RWPE1 (cell line): ENCODE data around the gene MYOZ3.

Experiments used
- CTCF ChIA-PET: fragments of 350-600 bp; sonication (Branson Sonifier 250); formaldehyde crosslinking; extraction: SDS; loops from one replicate; lab custom pipeline; 2021; lab: Yijun Ruan, JAX
- POLR2A ChIA-PET: fragments of 400-600 bp; formaldehyde crosslinking; extraction: SDS; loops from one replicate; lab custom pipeline; 2020; ENCODE audit warnings: antibody characterized with exemption; ENCODE audit not compliant: low non-redundant PET; lab: Yijun Ruan, JAX
- DNase-seq: peaks from one replicate; pipeline ENCODE4 v3.0.0; 2012; ENCODE audit warnings: low spot score
- H3K27ac ChIP-seq: fragments of 450-650 bp; 2 replicates; pipeline ENCODE4 v1.5.1; 2017
- TF ChIP-seq, protein P1 (sequence below): fragments of 450-650 bp; conservative IDR thresholded peaks from 2 replicates; pipeline ENCODE4 v1.5.1; 2017; ENCODE audit warnings: low read depth, mild to moderate bottlenecking

Gene MYOZ3

DNA sequence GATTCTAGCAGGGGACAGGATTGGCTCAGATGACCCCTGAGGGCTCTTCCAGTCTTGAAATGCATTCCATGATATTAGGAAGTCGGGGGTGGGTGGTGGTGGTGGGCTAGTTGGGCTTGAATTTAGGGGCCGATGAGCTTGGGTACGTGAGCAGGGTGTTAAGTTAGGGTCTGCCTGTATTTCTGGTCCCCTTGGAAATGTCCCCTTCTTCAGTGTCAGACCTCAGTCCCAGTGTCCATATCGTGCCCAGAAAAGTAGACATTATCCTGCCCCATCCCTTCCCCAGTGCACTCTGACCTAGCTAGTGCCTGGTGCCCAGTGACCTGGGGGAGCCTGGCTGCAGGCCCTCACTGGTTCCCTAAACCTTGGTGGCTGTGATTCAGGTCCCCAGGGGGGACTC lies 2.9 kb upstream of the MYOZ3 start:
- POLR2A ChIA-PET, result interaction anchor here (1.0 kb wide), 1 partner anchor 15 kb away, joined by 4 read pairs; no protein-coding TSS in a partner anchor
- CTCF ChIA-PET, result interaction anchor here (0.7 to 5.8 kb wide), 5 partner anchors 15 to 143 kb away, joined by 3 to 47 read pairs (median 4); no protein-coding TSS in a partner anchor
- H3K27ac ChIP-seq, result no peak overlapping the region
- no peak for DNase-seq
- TF ChIP-seq, protein P1, sequence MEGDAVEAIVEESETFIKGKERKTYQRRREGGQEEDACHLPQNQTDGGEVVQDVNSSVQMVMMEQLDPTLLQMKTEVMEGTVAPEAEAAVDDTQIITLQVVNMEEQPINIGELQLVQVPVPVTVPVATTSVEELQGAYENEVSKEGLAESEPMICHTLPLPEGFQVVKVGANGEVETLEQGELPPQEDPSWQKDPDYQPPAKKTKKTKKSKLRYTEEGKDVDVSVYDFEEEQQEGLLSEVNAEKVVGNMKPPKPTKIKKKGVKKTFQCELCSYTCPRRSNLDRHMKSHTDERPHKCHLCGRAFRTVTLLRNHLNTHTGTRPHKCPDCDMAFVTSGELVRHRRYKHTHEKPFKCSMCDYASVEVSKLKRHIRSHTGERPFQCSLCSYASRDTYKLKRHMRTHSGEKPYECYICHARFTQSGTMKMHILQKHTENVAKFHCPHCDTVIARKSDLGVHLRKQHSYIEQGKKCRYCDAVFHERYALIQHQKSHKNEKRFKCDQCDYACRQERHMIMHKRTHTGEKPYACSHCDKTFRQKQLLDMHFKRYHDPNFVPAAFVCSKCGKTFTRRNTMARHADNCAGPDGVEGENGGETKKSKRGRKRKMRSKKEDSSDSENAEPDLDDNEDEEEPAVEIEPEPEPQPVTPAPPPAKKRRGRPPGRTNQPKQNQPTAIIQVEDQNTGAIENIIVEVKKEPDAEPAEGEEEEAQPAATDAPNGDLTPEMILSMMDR, result no peak

DNA sequence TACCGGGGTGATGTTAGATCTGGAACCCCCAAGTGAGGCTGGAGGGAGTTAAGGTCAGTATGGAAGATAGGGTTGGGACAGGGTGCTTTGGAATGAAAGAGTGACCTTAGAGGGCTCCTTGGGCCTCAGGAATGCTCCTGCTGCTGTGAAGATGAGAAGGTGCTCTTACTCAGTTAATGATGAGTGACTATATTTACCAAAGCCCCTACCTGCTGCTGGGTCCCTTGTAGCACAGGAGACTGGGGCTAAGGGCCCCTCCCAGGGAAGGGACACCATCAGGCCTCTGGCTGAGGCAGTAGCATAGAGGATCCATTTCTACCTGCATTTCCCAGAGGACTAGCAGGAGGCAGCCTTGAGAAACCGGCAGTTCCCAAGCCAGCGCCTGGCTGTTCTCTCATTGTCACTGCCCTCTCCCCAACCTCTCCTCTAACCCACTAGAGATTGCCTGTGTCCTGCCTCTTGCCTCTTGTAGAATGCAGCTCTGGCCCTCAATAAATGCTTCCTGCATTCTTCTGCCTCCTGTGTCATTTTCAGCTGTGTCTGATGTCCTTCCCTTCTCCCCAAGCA lies 2.3 kb upstream of the MYOZ3 start:
- ChIA-PET POLR2A (no interaction called here), CTCF (interaction anchor here (0.7 to 5.8 kb wide), 2 partner anchors 68 to 98 kb away, joined by 4 to 47 read pairs; no protein-coding TSS in a partner anchor)
- no peak for DNase-seq
- TF ChIP-seq, protein P1, result no peak
- no peak overlapping the region for H3K27ac ChIP-seq

DNA sequence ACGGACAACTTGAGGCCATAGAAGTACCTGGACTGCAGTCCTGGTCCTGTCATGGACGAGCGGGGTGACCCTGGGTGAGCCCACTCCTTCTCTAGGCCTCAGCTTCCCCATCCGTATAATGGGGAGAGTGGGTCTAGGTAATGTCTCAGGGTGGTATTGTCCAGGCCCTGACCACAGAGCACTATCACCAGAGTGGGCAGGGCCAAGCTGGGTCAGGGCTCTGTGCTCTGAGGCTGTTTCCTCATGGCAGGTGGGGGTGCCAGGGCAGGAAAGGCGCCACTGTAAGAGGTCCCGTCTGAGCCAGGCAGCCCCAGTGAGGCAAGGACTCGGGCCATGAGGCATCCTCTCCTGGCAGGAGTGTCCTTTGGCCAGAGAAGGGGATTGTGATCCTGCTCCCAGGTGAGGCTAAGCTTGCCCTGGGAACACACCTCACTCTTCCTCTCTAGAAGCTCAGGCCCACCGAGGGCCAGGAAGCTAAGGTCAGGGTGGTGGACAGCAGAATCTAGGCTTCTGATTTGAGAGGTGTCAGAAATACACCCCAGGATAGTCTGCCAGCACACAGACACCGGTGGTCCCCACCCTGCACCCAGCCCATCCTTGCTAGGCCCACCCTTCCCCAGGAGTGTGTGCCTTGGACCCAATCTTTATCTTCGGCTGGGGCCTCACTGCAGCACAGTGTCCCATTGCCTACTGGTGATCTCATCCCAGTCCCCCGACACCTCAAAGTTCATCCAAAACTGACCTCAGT lies 1.5 kb upstream of the MYOZ3 start:
- CTCF ChIA-PET, result no interaction called here
- POLR2A ChIA-PET, result no interaction called here
- TF ChIP-seq, protein P1, result no peak
- no peak overlapping the region for H3K27ac ChIP-seq
- no peak for DNase-seq

DNA sequence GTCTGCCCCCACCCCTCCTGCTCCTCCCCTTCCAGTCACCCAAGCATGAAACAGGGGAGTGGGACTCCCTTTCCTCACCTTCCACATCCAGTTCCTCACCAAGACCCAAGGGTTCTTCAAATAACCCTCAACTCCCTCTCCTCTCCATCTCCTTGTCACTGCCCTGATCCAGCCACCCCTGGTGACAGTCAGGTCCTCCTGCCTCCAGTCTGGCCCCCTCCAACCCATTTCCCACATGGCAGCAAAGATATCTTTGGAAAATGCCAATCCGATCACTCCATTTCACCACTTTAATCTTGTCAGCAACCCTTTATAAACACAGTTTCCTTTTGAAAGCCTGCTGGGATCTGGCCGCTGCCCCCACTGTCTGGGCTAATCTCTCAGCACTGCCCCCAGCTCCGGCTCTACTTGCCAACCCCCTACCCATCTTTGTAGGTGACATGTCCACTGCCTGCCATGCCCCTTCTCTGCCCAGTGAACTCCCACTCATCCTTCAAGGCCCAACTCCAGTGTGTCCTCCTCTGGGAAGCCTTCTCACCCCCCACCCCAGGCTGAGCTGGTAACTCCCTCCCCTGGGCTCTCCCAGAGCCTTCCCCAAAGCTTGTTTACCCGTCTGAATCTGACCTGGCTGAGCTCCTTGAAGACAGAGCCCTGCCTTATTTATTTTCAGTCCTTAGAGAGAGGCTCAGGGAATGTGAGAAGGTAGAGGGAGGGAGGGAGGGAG lies 781 bp upstream of the MYOZ3 start:
- no peak for DNase-seq
- H3K27ac ChIP-seq, result no peak overlapping the region
- CTCF ChIA-PET, result no interaction called here
- POLR2A ChIA-PET, result no interaction called here
- TF ChIP-seq, protein P1, result no peak

DNA sequence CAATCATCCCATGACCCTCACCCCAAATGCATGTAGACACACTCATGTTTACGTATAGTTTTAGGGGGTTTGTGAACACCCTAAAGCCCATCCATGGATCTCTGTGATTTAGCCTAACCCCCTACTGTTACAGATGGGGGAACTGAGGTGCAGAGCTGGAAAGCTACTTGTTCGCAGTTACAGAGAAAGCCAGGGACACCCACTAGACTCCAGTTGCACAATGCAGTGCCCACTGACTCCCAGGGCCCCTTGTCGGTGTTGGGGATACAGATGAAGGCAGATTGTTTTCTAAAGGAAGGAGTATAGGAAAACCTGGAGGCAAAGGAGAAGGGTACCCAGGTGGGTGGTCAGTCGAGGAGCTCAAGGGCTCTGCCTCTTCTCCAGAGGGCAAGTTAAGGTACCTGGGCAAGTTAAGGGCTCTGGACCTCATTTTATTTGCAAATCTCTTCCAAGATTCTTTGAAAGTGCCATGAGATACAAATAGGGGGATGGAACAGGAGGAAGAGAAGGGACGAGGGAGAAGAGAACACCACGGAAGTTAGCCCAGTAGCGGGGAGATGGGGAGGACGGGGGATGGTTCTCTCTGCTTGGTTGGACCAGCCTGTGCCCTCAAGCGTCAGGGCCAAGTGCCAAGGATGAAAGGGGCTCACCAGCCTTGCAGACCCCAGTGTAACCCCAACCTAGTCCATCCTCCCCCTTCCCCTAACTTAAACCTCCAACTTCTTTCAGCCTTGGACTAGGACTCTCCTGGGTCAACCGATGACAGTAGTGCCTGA lies 958 bp downstream of the MYOZ3 start:
- ChIA-PET POLR2A (no interaction called here), CTCF (interaction anchor here (0.6 to 1.2 kb wide), 7 partner anchors 14 to 378 kb away, joined by 3 to 4 read pairs (median 3); no protein-coding TSS in a partner anchor)
- no peak overlapping the region for H3K27ac ChIP-seq
- TF ChIP-seq, protein P1, result no peak
- DNase-seq, result no peak
